Keratinocyte (primary cell): Measurements from ENCODE around the gene ITPR1. TPM values are rescaled to one million over a fixed set of nuclear protein-coding genes. Genes with fewer than 3 reads are reported as not detected.

ENCODE experiments used
- DNase-seq: peaks from one replicate; pipeline ENCODE4 v3.0.0-alpha.2; 2011; ENCODE audit warnings: low read depth, missing footprints, low spot score
- FAIRE-seq: peaks from 2 replicates; lab custom pipeline; 2011; peaks lifted over from hg19 to GRCh38; lab: Jason Lieb, UNC
- H2AFZ ChIP-seq: 2 replicates; pipeline ENCODE4 v1.6.0; 2012; ENCODE audit warnings: low read length, control low read depth, inconsistent platforms; ENCODE audit not compliant: control insufficient read depth
- H3K27ac ChIP-seq: 2 replicates; pipeline ENCODE4 v1.5.1; 2011; ENCODE audit warnings: low read length; ENCODE audit not compliant: control insufficient read depth, insufficient read depth
- H3K27me3 ChIP-seq: 3 replicates; pipeline ENCODE4 v1.6.0; 2011; ENCODE audit warnings: low read length; ENCODE audit not compliant: control insufficient read depth, insufficient read depth; ENCODE audit errors: extremely low read depth
- H3K36me3 ChIP-seq, 2 experiments: 2 replicates in 1 of 2; 3 replicates in 1 of 2; pipeline ENCODE4 v1.5.1; 2011; ENCODE audit warnings: low read length in 2 of 2, mild to moderate bottlenecking in 1 of 2; ENCODE audit not compliant: control insufficient read depth in 2 of 2, insufficient read depth in 2 of 2; ENCODE audit errors: extremely low read depth in 1 of 2
- H3K4me1 ChIP-seq: 3 replicates; pipeline ENCODE4 v1.5.1; 2011; ENCODE audit warnings: low read length; ENCODE audit not compliant: control insufficient read depth, insufficient read depth; ENCODE audit errors: extremely low read depth
- H3K4me2 ChIP-seq: 3 replicates; pipeline ENCODE4 v1.6.0; 2011; ENCODE audit warnings: low read depth, low read length; ENCODE audit not compliant: control insufficient read depth, insufficient read depth; ENCODE audit errors: extremely low read depth
- H3K4me3 ChIP-seq, 3 experiments: fragments of 200-600 bp in 1 of 3; sonication (generic) in 1 of 3; 2 replicates in 2 of 3; 3 replicates in 1 of 3; pipeline ENCODE4 v1.5.1; 2011 to 2016; ENCODE audit warnings: low read length in 3 of 3, mild to moderate bottlenecking in 3 of 3, control low read depth in 2 of 3, inconsistent platforms in 1 of 3, low read depth in 1 of 3, mixed read lengths in 1 of 3, mixed run types in 1 of 3, moderate library complexity in 1 of 3; ENCODE audit not compliant: control insufficient read depth in 2 of 3, insufficient read depth in 2 of 3; ENCODE audit errors: extremely low read depth in 1 of 3
- H3K79me2 ChIP-seq: 2 replicates; pipeline ENCODE4 v1.6.0; 2012; ENCODE audit warnings: low read length; ENCODE audit not compliant: control insufficient read depth, insufficient read depth
- H3K9ac ChIP-seq: 3 replicates; pipeline ENCODE4 v1.6.0; 2011; ENCODE audit warnings: low read length; ENCODE audit not compliant: control insufficient read depth, insufficient read depth; ENCODE audit errors: extremely low read depth
- H3K9me1 ChIP-seq: 3 replicates; pipeline ENCODE4 v1.6.0; 2011; ENCODE audit warnings: low read length; ENCODE audit not compliant: control insufficient read depth, insufficient read depth; ENCODE audit errors: extremely low read depth
- H3K9me3 ChIP-seq: 2 replicates; pipeline ENCODE4 v1.5.1; 2012; ENCODE audit warnings: low read depth, low read length; ENCODE audit not compliant: control insufficient read depth
- H4K20me1 ChIP-seq: 3 replicates; pipeline ENCODE4 v1.6.0; 2011; ENCODE audit warnings: low read length; ENCODE audit not compliant: control insufficient read depth, insufficient read depth; ENCODE audit errors: extremely low read depth
- CTCF ChIP-seq, 3 experiments: IDR thresholded peaks in 1 of 3; conservative IDR thresholded peaks in 1 of 3; optimal IDR thresholded peaks in 1 of 3; 2 replicates in 2 of 3; 3 replicates in 1 of 3; pipeline versions ENCODE3 to v1.5.1; 2011; ENCODE audit warnings: low read length in 3 of 3, mild to moderate bottlenecking in 3 of 3, moderate library complexity in 2 of 3, control low read depth in 1 of 3, inconsistent platforms in 1 of 3; ENCODE audit not compliant: insufficient read depth in 2 of 3; ENCODE audit errors: extremely low read depth in 1 of 3
- EZH2 ChIP-seq: IDR thresholded peaks from one replicate; pipeline ENCODE4 v1.6.1; 2012; ENCODE audit warnings: inconsistent platforms, mild to moderate bottlenecking, low read length, moderate library complexity
- dilution Hi-C: fragments of 300-500 bp; cut with MboI; formaldehyde crosslinking; loops from one replicate; pipeline ENCODE4 v1.7.0; 2020; ENCODE audit warnings: low sequenced_read_pairs; ENCODE audit not compliant: extremely low pct_ligation_motif_present
- polyA plus RNA-seq, 5 experiments: library from polyadenylated mRNA; depleted of rRNA in 3 of 5; stranded (reverse) in 3 of 5; stranded (forward) in 1 of 5; unstranded in 1 of 5; fragments of >200 nt; gene quantifications; 1 replicate in 1 of 5; 2 replicates in 3 of 5; 3 replicates in 1 of 5; pipeline versions ENCODE4 v1.2.1 to v1.2.3, GENCODE V29; 2011 to 2012; ENCODE audit warnings: missing spikeins in 2 of 5, low read depth in 1 of 5, low replicate concordance in 1 of 5

Gene ITPR1
- polyA plus RNA-seq, 1 donor (not counting 4 experiments of a cell fraction or from before 2014, with no cell fraction given), result 3.5 TPM

- no peaks in the 10 kb centered on the region for H3K79me2 ChIP-seq
- H3K9me3 ChIP-seq, result no peaks in the 10 kb centered on the region
- H3K4me1 ChIP-seq, result peaks cover 8% of the 10 kb centered on the region
- TF ChIP-seq CTCF (optimal IDR thresholded peaks at IDR 0.05 in 1 of 3, IDR thresholded peaks at IDR 0.05 in 1 of 3, conservative IDR thresholded peaks at IDR 0.05 in 1 of 3; ENCODE audit: extremely low read depth in 1 of 3, insufficient read depth in 2 of 3, low read length in 3 of 3), result no peak
- no peak for TF ChIP-seq EZH2
- no peaks in the 10 kb centered on the region for H4K20me1 ChIP-seq
- DNase-seq (no peak), FAIRE-seq (no peak)
- H3K9me1 ChIP-seq, result no peaks in the 10 kb centered on the region
- dilution Hi-C loops, result no loop called here
- H3K27ac ChIP-seq, result no peak overlapping the region
- H3K4me3 ChIP-seq, result no peak overlapping the region
- H2AFZ ChIP-seq, result no peak overlapping the region
- no peak overlapping the region for H3K9ac ChIP-seq
- no peaks in the 10 kb centered on the region for H3K27me3 ChIP-seq
- H3K36me3 ChIP-seq, result no peaks in the 10 kb centered on the region
- H3K4me2 ChIP-seq, result no peak overlapping the region
These were observed 4.7 kb downstream of the ITPR1 start for GRCh38 chr3:4497843-4498324.

GRCh38 chr3:4498446-4498845, 5.3 kb downstream of the ITPR1 start:
- no peak overlapping the region for H3K27ac ChIP-seq
- DNase-seq, result no peak

More at GRCh38 chr3:4498446-4498845, 5.3 kb downstream of the ITPR1 start:
- Histone ChIP-seq H3K79me2 (no peaks in the 10 kb centered on the region), H2AFZ (no peak overlapping the region), H3K36me3 (no peaks in the 10 kb centered on the region), H3K27me3 (no peaks in the 10 kb centered on the region), H3K9me3 (no peaks in the 10 kb centered on the region), H4K20me1 (no peaks in the 10 kb centered on the region), H3K9me1 (no peaks in the 10 kb centered on the region), H3K4me1 (peaks cover 8% of the 10 kb centered on the region), H3K4me3 (no peak overlapping the region), H3K4me2 (no peak overlapping the region), H3K9ac (no peak overlapping the region)
- no peak for FAIRE-seq
- TF ChIP-seq CTCF (optimal IDR thresholded peaks at IDR 0.05 in 1 of 3, IDR thresholded peaks at IDR 0.05 in 1 of 3, conservative IDR thresholded peaks at IDR 0.05 in 1 of 3; ENCODE audit: extremely low read depth in 1 of 3, insufficient read depth in 2 of 3, low read length in 3 of 3), result no peak
- no peak for TF ChIP-seq EZH2
- dilution Hi-C loops, result no loop called here
